Chondrocyte (in vitro differentiated cells): ENCODE results near the gene SNRPA1. TPM values are rescaled to one million over a fixed set of nuclear protein-coding genes. Genes with fewer than 3 reads are reported as not detected.
A peak's percentile ranks its signal among the peaks of the same experiment; 100 is the strongest.
"Not testable (repeated sequence)": the region's sequence is repeated elsewhere in the genome, so short reads cannot be mapped to it uniquely, and the experiment has no call there.

Experiments used
- DNase-seq: peaks from one replicate; pipeline ENCODE4 v3.0.0; 2021; ENCODE audit warnings: mixed read lengths, low spot score
- H3K27ac Mint-ChIP-seq: one replicate; pipeline ENCODE4 v1.8.0; 2021; ENCODE audit warnings: mild to moderate bottlenecking, moderate library complexity, mixed read lengths; ENCODE audit not compliant: unreplicated experiment
- H3K27me3 Mint-ChIP-seq: 2 replicates; pipeline ENCODE4 v1.8.0; 2021; ENCODE audit warnings: low read depth, mixed read lengths
- H3K36me3 Mint-ChIP-seq: 2 replicates; pipeline ENCODE4 v1.8.0; 2021; ENCODE audit warnings: low read depth, mixed read lengths
- H3K4me1 Mint-ChIP-seq: 2 replicates; pipeline ENCODE4 v1.8.0; 2021; ENCODE audit warnings: low read depth, mild to moderate bottlenecking, mixed read lengths
- H3K4me3 Mint-ChIP-seq: one replicate; pipeline ENCODE4 v1.8.0; 2021; ENCODE audit warnings: mild to moderate bottlenecking, moderate library complexity, mixed read lengths; ENCODE audit not compliant: unreplicated experiment
- H3K9me3 Mint-ChIP-seq: 2 replicates; pipeline ENCODE4 v1.8.0; 2021; ENCODE audit warnings: low read depth, mixed read lengths
- long read RNA-seq: library from polyadenylated mRNA; stranded (forward); transcript quantifications from one replicate; pipeline ENCODE4 v2.0.0, GENCODE V29; 2021
- total RNA-seq: library from RNA; stranded (reverse); gene quantifications from 3 replicates; pipeline ENCODE4 v1.2.1, GENCODE V29; 2021
- TF ChIP-seq, protein P1 (sequence below): fragments of 200-600 bp; sonication (generic); IDR thresholded peaks from 2 replicates; pipeline ENCODE4 v1.5.0; 2021; ENCODE audit warnings: antibody characterized with exemption, mild to moderate bottlenecking, moderate library complexity

SNRPA1 gene
- 35.5 to 68.0 TPM (median 35.7 TPM) in 3 replicates for total RNA-seq
- long read RNA-seq, transcript SNRPA1-201 (9 exons, 1,055 nt): major isoform, 33 of 83 reads
- long read RNA-seq, transcript SNRPA1-205 (7 exons, 2,108 nt): minor isoform, 5 of 83 reads
- long read RNA-seq, partial matches to known transcripts: 35 of 83 reads
- long read RNA-seq, other reads (novel, unspliced or antisense): 6 of 83 reads

DNA sequence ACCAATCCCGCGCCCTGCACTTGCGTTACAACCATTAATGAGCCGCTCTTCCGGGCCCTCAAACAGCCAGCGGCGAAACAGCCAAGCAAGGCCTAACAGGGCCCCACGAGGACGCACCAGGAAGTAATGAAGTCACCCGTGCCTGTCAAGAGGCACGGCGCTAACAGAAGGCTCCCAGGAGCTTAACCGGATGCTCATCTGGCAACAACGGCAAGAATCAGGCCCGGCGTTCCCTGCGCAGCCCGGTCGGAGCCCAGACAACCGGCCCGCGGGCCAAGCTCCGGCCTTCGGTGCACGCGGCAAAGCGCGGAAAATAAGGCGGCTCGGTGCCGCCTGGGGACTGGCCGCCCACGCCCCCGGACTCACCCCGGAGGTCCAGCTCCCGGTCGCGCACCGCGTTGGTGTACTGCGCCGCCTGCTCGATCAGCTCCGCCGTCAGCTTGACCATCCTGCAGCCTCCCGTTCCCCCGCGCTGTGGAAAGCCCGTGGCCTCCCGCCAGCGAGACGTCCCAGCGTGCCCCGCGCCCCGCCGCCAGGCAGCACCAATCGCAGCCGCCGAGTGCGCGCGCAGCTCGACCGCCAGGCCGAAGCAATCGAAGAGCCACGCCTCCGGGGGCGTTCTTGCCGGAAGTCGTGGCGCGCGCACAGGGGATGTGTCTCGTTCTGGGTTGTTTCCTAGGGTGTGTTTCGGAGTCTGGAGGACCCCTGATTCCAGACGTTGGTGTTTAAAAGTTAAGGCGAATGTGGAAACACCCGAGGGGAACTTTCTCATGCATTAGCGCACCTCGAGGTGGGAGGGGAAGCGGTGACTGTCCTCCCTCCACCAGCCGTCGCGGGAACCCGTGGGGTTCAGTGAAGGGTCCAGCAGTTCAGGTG, at the start of gene SNRPA1:
TSS of gene SNRPA1 (minus strand) at position 518 of the 876 bp plus-strand sequence. CDS start at position 448, 70 bp downstream.
- peak within 1 kb of the TSS; percentile 89 for H3K4me3 Mint-ChIP-seq
- no peaks in the 10 kb centered on the region for H3K9me3 Mint-ChIP-seq
- no peaks in the 10 kb centered on the region for H3K36me3 Mint-ChIP-seq
- DNase-seq: peak; percentile 100
- peak within 1 kb of the TSS; percentile 97 for H3K27ac Mint-ChIP-seq
- H3K27me3 Mint-ChIP-seq: no peaks in the 10 kb centered on the region
- TF ChIP-seq, protein P1, sequence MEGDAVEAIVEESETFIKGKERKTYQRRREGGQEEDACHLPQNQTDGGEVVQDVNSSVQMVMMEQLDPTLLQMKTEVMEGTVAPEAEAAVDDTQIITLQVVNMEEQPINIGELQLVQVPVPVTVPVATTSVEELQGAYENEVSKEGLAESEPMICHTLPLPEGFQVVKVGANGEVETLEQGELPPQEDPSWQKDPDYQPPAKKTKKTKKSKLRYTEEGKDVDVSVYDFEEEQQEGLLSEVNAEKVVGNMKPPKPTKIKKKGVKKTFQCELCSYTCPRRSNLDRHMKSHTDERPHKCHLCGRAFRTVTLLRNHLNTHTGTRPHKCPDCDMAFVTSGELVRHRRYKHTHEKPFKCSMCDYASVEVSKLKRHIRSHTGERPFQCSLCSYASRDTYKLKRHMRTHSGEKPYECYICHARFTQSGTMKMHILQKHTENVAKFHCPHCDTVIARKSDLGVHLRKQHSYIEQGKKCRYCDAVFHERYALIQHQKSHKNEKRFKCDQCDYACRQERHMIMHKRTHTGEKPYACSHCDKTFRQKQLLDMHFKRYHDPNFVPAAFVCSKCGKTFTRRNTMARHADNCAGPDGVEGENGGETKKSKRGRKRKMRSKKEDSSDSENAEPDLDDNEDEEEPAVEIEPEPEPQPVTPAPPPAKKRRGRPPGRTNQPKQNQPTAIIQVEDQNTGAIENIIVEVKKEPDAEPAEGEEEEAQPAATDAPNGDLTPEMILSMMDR: no peak
- peaks cover 41% of the 10 kb centered on the region for H3K4me1 Mint-ChIP-seq

DNA sequence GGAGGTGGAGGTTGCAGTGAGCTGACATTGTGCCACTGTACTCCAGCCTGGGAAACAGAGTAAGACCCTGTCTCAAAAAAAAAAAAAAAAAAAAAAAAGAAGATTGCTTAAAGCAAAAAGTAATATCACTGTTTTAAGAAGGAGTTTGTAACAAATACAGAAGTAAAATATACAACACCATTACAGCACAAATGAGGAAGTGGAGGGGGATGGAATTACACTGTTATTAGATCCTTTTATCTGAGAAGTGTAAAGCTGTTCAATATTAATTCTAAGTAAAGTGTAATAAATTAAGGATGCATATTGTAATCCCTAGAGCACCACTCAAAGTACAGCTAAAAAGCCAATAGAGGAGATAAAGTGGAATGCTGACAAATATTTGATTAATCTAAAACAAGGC, 47.0 kb upstream of the SNRPA1 start:
- peaks cover 35% of the 10 kb centered on the region for H3K27me3 Mint-ChIP-seq
- no peak for DNase-seq
- H3K4me3 Mint-ChIP-seq: no peak overlapping the region
- H3K27ac Mint-ChIP-seq: no peak overlapping the region
- TF ChIP-seq, protein P1: no peak
- H3K9me3 Mint-ChIP-seq: no peaks in the 10 kb centered on the region
- H3K4me1 Mint-ChIP-seq: no peaks in the 10 kb centered on the region
- H3K36me3 Mint-ChIP-seq: no peaks in the 10 kb centered on the region

DNA sequence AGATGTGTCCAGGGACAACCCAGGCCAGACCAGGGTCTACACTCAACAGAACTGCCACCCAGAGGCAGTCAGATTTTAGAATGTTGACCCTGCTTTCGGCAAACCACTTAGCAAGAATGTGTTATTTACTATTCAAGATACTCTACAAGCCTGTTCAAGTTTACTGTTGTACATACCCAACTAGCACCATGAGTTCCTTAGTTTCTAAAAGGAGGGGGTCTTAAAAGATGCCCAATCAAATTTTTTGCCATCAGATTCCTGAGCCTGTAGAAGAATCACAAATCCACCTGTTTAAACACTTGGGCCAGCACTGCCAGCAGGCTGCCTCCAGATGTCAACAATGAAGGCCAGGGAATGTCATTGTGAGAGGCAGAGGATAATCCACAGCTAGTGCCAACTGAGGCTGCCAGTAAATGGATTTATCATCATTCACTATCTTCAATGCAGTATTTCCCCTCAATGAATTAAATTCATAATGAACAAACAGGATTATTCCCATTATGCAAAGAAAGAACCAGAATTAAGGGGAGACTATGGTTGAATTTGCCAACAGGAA, 43.5 kb upstream of the SNRPA1 start:
- no peaks in the 10 kb centered on the region for H3K9me3 Mint-ChIP-seq
- no peaks in the 10 kb centered on the region for H3K4me1 Mint-ChIP-seq
- no peak overlapping the region for H3K4me3 Mint-ChIP-seq
- peaks cover 20% of the 10 kb centered on the region for H3K27me3 Mint-ChIP-seq
- no peak overlapping the region for H3K27ac Mint-ChIP-seq
- TF ChIP-seq, protein P1: no peak
- H3K36me3 Mint-ChIP-seq: no peaks in the 10 kb centered on the region
- no peak for DNase-seq

DNA sequence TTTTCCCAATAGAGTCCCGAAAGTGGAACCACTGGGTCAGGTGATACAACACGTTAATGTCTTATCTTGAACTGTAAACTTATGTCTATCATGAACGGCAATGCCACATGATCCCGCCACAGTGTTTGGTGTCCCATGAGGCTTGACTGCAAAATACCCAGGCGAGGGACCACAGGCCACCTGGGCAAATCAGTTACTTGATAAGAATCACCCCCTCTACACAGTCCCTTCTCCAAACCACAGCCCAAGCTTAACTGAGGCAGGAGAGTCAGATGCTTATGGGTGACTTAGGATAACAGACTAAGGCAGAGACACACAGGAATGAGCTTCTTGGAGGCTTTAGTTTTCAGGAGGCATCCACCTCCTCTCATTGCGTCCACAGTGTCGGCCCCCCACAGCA, 42.9 kb upstream of the SNRPA1 start:
- no peaks in the 10 kb centered on the region for H3K9me3 Mint-ChIP-seq
- TF ChIP-seq, protein P1: no peak
- no peaks in the 10 kb centered on the region for H3K36me3 Mint-ChIP-seq
- H3K27ac Mint-ChIP-seq: no peak overlapping the region
- H3K4me1 Mint-ChIP-seq: no peaks in the 10 kb centered on the region
- no peak overlapping the region for H3K4me3 Mint-ChIP-seq
- DNase-seq: no peak
- peaks cover 20% of the 10 kb centered on the region for H3K27me3 Mint-ChIP-seq

DNA sequence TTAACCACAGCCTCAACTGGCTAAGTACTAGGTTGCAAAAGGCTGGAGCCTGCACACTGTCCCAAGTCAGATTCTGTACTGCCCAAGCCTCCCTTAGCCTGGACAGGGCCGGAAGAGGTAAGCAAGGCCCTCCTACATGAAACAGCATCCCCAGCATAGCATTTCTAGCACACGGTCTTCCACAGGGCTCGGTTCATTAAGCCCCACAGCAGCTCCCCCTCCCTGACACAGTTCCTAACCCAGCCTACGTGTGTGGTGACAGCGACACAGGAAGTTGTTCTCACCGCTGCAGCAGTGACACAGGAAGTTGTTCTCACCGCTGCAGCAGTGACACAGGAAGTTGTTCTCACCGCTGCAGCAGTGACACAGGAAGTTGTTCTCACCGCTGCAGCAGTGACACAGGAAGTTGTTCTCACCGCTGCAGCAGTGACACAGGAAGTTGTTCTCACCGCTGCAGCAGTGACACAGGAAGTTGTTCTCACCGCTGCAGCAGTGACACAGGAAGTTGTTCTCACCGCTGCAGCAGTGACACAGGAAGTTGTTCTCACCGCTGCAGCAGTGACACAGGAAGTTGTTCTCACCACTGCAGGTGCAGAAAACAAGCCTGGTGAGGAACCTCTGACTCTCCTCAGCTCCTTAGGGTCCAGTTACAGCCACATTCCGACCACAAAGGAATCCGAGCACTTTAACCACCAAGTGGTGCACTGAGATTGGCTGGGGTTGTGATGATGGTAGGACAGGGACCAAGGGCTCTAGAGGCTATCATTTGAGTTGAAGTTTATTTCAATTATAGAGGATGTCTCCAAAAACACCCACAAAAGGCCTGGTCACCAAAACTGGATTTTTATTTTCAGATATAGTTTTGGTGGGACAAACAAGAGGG, 39.1 kb upstream of the SNRPA1 start:
- H3K27me3 Mint-ChIP-seq: peaks cover 25% of the 10 kb centered on the region
- not testable (repeated sequence) for H3K4me3 Mint-ChIP-seq, H3K36me3 Mint-ChIP-seq, H3K9me3 Mint-ChIP-seq, H3K4me1 Mint-ChIP-seq, H3K27ac Mint-ChIP-seq, DNase-seq
